ENCODE measurements around the gene RABEP1.

- TF ChIP-seq POLR2A (IDR thresholded peaks at IDR 0.05) = no peak
- no peak for TF ChIP-seq CTCF (IDR thresholded peaks at IDR 0.05)
Observed at GRCh38 chr17:5364696-5365095, 82.6 kb downstream of the RABEP1 start.

Data from lower leg skin (tissue), 3 donors.